PC-9 (cell line): Measurements from ENCODE around the gene FN3KRP. TPM values are rescaled to one million over a fixed set of nuclear protein-coding genes. Genes with fewer than 3 reads are reported as not detected.
"Not testable (repeated sequence)": the region's sequence is repeated elsewhere in the genome, so short reads cannot be mapped to it uniquely, and the experiment has no call there.

Experiments used
- BruUV-seq: library from RNA; stranded (reverse); fragments of 400-500 nt; replicated peaks from 2 replicates; lab custom pipeline; 2021; lab: Mats Ljungman, UMichigan
- CTCF ChIA-PET: fragments of 300-600 bp; sonication (Branson Sonifier 250); formaldehyde crosslinking; loops from one replicate; lab custom pipeline; 2022; ENCODE audit warnings: antibody characterized with exemption; lab: Charles Lee
- POLR2A ChIA-PET: fragments of 300-600 bp; sonication (Branson Sonifier 250); formaldehyde crosslinking; loops from one replicate; lab custom pipeline; 2022; ENCODE audit warnings: antibody characterized with exemption; ENCODE audit not compliant: unreplicated experiment; lab: Charles Lee
- DNase-seq, 2 experiments: peaks; one replicate each; pipeline versions ENCODE4 v3.0.0 to v3.0.0-alpha.2; 2015 to 2022; ENCODE audit warnings: mixed read lengths in 1 of 2
- H2AFZ ChIP-seq: fragments of 200-600 bp; sonication (generic); 2 replicates; pipeline ENCODE4 v1.8.1; 2017; ENCODE audit warnings: antibody characterized with exemption
- H3F3A ChIP-seq: fragments of 200-600 bp; sonication (generic); 2 replicates; pipeline ENCODE4 v1.8.1; 2017; ENCODE audit warnings: antibody characterized with exemption, mild to moderate bottlenecking, low read depth; ENCODE audit not compliant: insufficient read depth
- H3K27ac ChIP-seq: fragments of 200-600 bp; sonication (generic); 2 replicates; pipeline ENCODE4 v1.6.1; 2016; ENCODE audit warnings: mixed run types
- H3K27me3 ChIP-seq: fragments of 200-600 bp; sonication (generic); 2 replicates; pipeline ENCODE4 v1.6.1; 2016; ENCODE audit warnings: low read depth, mixed run types; ENCODE audit not compliant: insufficient read depth
- H3K36me3 ChIP-seq: fragments of 200-600 bp; sonication (generic); 2 replicates; pipeline ENCODE4 v1.6.1; 2016; ENCODE audit warnings: low read depth, mixed run types
- H3K4me1 ChIP-seq: fragments of 200-600 bp; sonication (generic); replicated peaks from 2 replicates; pipeline ENCODE4 v1.6.1; 2016; ENCODE audit warnings: mixed run types; ENCODE audit not compliant: insufficient read depth
- H3K4me2 ChIP-seq: fragments of 200-600 bp; sonication (generic); 2 replicates; pipeline ENCODE4 v1.6.1; 2017; ENCODE audit warnings: mixed run types
- H3K4me3 ChIP-seq: fragments of 200-600 bp; sonication (generic); 2 replicates; pipeline ENCODE4 v1.6.1; 2016; ENCODE audit warnings: mixed run types
- H3K79me2 ChIP-seq: fragments of 200-600 bp; sonication (generic); 2 replicates; pipeline ENCODE4 v1.6.1; 2017; ENCODE audit warnings: low read depth, mixed run types
- H3K9me2 ChIP-seq: fragments of 200-600 bp; sonication (generic); 2 replicates; pipeline ENCODE4 v1.8.1; 2017; ENCODE audit warnings: mild to moderate bottlenecking; ENCODE audit not compliant: insufficient read depth
- H3K9me3 ChIP-seq: fragments of 200-600 bp; sonication (generic); 2 replicates; pipeline ENCODE4 v1.8.1; 2016; ENCODE audit warnings: low read depth; ENCODE audit not compliant: insufficient read depth
- H4K20me1 ChIP-seq: fragments of 200-600 bp; sonication (generic); 2 replicates; pipeline ENCODE4 v1.8.1; 2017; ENCODE audit not compliant: insufficient read depth
- EZH2 ChIP-seq: fragments of 200-600 bp; sonication (generic); IDR thresholded peaks from 2 replicates; pipeline ENCODE4 v1.8.0; 2017; ENCODE audit warnings: antibody characterized with exemption, low read depth
- intact Hi-C: fragments of 100-400 bp; cut with micrococcal nuclease; formaldehyde crosslinking; loops from one replicate; pipeline ENCODE4 v1.10.0; 2022; ENCODE audit not compliant: unreplicated experiment
- total RNA-seq: library from RNA; stranded (reverse); gene quantifications from 2 replicates; pipeline ENCODE4 v1.2.3, GENCODE V29; 2021
- TF ChIP-seq, protein P1 (sequence below): fragments of 200-600 bp; sonication (generic); conservative IDR thresholded peaks from 2 replicates; pipeline ENCODE4 v1.6.1; 2017; ENCODE audit warnings: mixed run types, antibody characterized with exemption, mild to moderate bottlenecking, moderate library complexity

Gene FN3KRP
- total RNA-seq, 1 experiment from 2014 or later = 28.8 TPM

DNA sequence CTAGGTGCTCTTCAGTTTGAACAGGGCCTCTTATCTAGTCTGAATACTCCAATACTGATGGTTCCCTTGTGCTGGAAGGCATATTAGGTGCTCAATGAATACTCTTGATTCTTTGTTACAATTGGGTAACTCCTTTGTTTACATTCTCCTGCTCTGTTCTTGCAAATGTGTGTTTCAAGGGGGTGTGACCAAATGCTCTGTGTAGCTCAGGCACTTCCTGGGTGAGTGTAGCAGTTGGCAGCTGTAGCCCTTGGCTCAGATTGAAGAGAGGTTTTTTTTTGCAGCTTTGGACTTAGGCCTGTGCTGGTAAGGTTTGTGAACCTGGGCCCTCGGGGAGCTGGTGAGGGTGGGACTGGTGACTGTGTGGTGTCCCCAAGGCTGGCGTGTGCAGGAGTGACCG is 55.5 kb downstream of the FN3KRP start:
- no peaks in the 10 kb centered on the region for H3K27me3 ChIP-seq
- TF ChIP-seq, protein P1, sequence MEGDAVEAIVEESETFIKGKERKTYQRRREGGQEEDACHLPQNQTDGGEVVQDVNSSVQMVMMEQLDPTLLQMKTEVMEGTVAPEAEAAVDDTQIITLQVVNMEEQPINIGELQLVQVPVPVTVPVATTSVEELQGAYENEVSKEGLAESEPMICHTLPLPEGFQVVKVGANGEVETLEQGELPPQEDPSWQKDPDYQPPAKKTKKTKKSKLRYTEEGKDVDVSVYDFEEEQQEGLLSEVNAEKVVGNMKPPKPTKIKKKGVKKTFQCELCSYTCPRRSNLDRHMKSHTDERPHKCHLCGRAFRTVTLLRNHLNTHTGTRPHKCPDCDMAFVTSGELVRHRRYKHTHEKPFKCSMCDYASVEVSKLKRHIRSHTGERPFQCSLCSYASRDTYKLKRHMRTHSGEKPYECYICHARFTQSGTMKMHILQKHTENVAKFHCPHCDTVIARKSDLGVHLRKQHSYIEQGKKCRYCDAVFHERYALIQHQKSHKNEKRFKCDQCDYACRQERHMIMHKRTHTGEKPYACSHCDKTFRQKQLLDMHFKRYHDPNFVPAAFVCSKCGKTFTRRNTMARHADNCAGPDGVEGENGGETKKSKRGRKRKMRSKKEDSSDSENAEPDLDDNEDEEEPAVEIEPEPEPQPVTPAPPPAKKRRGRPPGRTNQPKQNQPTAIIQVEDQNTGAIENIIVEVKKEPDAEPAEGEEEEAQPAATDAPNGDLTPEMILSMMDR = no peak
- TF ChIP-seq EZH2 = no peak
- no peaks in the 10 kb centered on the region for H4K20me1 ChIP-seq
- no peak overlapping the region for H2AFZ ChIP-seq
- intact Hi-C loops = no loop called here
- H3K9me2 ChIP-seq = no peaks in the 10 kb centered on the region
- H3K79me2 ChIP-seq = no peaks in the 10 kb centered on the region
- ChIA-PET POLR2A (no interaction called here), CTCF (no interaction called here)
- peak in 1 of 2 experiments; percentile 58 for DNase-seq
- H3K27ac ChIP-seq = no peak overlapping the region
- BruUV-seq = no TSS peak
- H3K4me3 ChIP-seq = no peak overlapping the region
- no peaks in the 10 kb centered on the region for H3F3A ChIP-seq
- H3K4me2 ChIP-seq = no peak overlapping the region
- no peaks in the 10 kb centered on the region for H3K4me1 ChIP-seq
- no peaks in the 10 kb centered on the region for H3K36me3 ChIP-seq
- H3K9me3 ChIP-seq = no peaks in the 10 kb centered on the region

- H3K27me3 ChIP-seq, CTCF ChIA-PET, H3K4me3 ChIP-seq, H3K4me1 ChIP-seq, H3K4me2 ChIP-seq, H3K9me3 ChIP-seq, H3K27ac ChIP-seq, intact Hi-C loops, H3F3A ChIP-seq, DNase-seq, BruUV-seq, H4K20me1 ChIP-seq, H3K9me2 ChIP-seq, H3K79me2 ChIP-seq, H2AFZ ChIP-seq, H3K36me3 ChIP-seq, POLR2A ChIA-PET: not testable (repeated sequence)
Observed at GRCh38 chr17:82774456-82774855, 58.0 kb downstream of the FN3KRP start.

- no peak overlapping the region for H3K4me2 ChIP-seq
- intact Hi-C loops = no loop called here
- H3K36me3 ChIP-seq = no peaks in the 10 kb centered on the region
- ChIA-PET CTCF (interaction anchor here (0.5 kb wide), 1 partner anchor 296 kb away, joined by 3 read pairs; no protein-coding TSS in a partner anchor), POLR2A (no interaction called here)
- no peaks in the 10 kb centered on the region for H3K27me3 ChIP-seq
- no TSS peak for BruUV-seq
- H3F3A ChIP-seq = no peaks in the 10 kb centered on the region
- H2AFZ ChIP-seq = no peak overlapping the region
- no peak for TF ChIP-seq EZH2
- TF ChIP-seq, protein P1 = peak; percentile 59
- H3K9me3 ChIP-seq = no peaks in the 10 kb centered on the region
- H3K4me1 ChIP-seq = no peaks in the 10 kb centered on the region
- no peak overlapping the region for H3K4me3 ChIP-seq
- no peaks in the 10 kb centered on the region for H3K9me2 ChIP-seq
- H3K27ac ChIP-seq = no peak overlapping the region
- no peaks in the 10 kb centered on the region for H4K20me1 ChIP-seq
- peak in 1 of 2 experiments; percentile 64 for DNase-seq
- no peaks in the 10 kb centered on the region for H3K79me2 ChIP-seq
Observed at GRCh38 chr17:82775001-82775823, 58.7 kb downstream of the FN3KRP start.
